HEK293 (cell line): ENCODE results near the gene C1orf210.

Experiments used
- CTCF ChIP-seq: fragments of 450-650 bp; formaldehyde crosslinking; IDR thresholded peaks from 2 replicates; pipeline ENCODE4 v1.5.1; 2016; ENCODE audit warnings: missing biosample characterization, missing genetic modification characterization
- GLI4 ChIP-seq: fragments of 450-650 bp; formaldehyde crosslinking; IDR thresholded peaks from 2 replicates; pipeline ENCODE4 v1.5.1; 2016; ENCODE audit warnings: missing biosample characterization, missing genetic modification characterization
- YY1 ChIP-seq: fragments of 450-650 bp; formaldehyde crosslinking; IDR thresholded peaks from 2 replicates; pipeline ENCODE4 v1.5.1; 2018; ENCODE audit warnings: missing biosample characterization, missing genetic modification characterization
- YY2 ChIP-seq: fragments of 450-650 bp; formaldehyde crosslinking; IDR thresholded peaks from 2 replicates; pipeline ENCODE4 v1.5.1; 2016; ENCODE audit warnings: missing biosample characterization, missing genetic modification characterization
- ZNF10 ChIP-seq: fragments of 450-650 bp; formaldehyde crosslinking; IDR thresholded peaks from 2 replicates; pipeline ENCODE4 v1.5.1; 2017; ENCODE audit warnings: missing biosample characterization, missing genetic modification characterization
- ZNF274 ChIP-seq, 2 experiments: fragments of 200-500 bp in 1 of 2; fragments of 450-650 bp in 1 of 2; sonication (Bioruptor generic) in 1 of 2; formaldehyde crosslinking in 1 of 2; IDR thresholded peaks; 2 replicates each; pipeline versions ENCODE4 v1.5.1 to v1.6.1; 2014 to 2016; ENCODE audit warnings: borderline replicate concordance in 1 of 2, inconsistent platforms in 1 of 2, low read length in 1 of 2, missing biosample characterization in 1 of 2, missing genetic modification characterization in 1 of 2
- ZNF530 ChIP-seq: fragments of 450-650 bp; formaldehyde crosslinking; IDR thresholded peaks from 2 replicates; pipeline ENCODE4 v1.5.1; 2016; ENCODE audit warnings: low read depth, missing biosample characterization, missing genetic modification characterization
- ZNF549 ChIP-seq: fragments of 450-650 bp; IDR thresholded peaks from 2 replicates; pipeline ENCODE4 v1.5.1; 2018; ENCODE audit warnings: missing biosample characterization, missing genetic modification characterization, mild to moderate bottlenecking, inconsistent platforms, moderate library complexity
- ZNF561 ChIP-seq: fragments of 450-650 bp; IDR thresholded peaks from 2 replicates; pipeline ENCODE4 v1.5.1; 2018; ENCODE audit warnings: missing biosample characterization, missing genetic modification characterization, borderline replicate concordance

DNA sequence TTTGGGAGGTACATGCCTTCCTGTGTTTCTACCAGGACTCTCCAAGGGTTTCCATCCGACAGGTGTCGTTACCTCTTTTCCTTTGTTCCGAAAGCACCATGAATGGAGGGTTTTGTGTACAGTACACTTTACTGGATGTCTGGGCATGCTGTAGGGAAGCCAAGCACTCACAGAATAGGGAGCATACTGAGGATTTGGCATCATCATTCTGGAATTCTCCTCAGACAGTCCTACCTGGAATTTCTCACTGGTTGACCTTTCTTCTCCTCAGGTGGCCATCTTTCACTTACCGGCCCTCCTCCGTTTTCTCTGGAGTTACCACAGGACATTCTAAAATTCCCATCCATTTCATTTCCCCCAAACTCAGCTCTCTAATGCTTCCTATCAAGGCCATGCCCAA, 46.3 kb upstream of the C1orf210 start:
- TF ChIP-seq GLI4 (no peak), ZNF274 (IDR thresholded peaks at IDR 0.05; ENCODE audit: low read length) (no peak), ZNF274 (tag by site-specific recombination; IDR thresholded peaks at IDR 0.05; ENCODE audit: borderline replicate concordance) (no peak), YY2 (tag by site-specific recombination) (no peak), ZNF10 (tag by site-specific recombination) (no peak), YY1 (tag by site-specific recombination) (no peak), ZNF549 (tag by site-specific recombination) (no peak), ZNF530 (no peak), ZNF561 (tag by site-specific recombination) (no peak), CTCF (no peak)
